A549 (cell line): ENCODE results near the gene PAN2. TPM values are rescaled to one million over a fixed set of nuclear protein-coding genes. Genes with fewer than 3 reads are reported as not detected.

Experiments
- ATAC-seq, 2 experiments: fragments of 200-7000 bp in 1 of 2; fragments of >200 bp in 1 of 2; cut with Nextera tagmentation in 1 of 2; cut with Tn5 transposase in 1 of 2; 3 replicates each; pipeline versions ENCODE4 v1.8.0 to v1.9.1; 2018 to 2020; ENCODE audit warnings: mild to moderate bottlenecking in 1 of 2, moderate library complexity in 1 of 2
- CTCF ChIA-PET: fragments of 300-600 bp; sonication (Branson Sonifier 250); formaldehyde crosslinking; extraction: SDS; loops from one replicate; lab custom pipeline; 2021; ENCODE audit warnings: antibody characterized with exemption, inconsistent platforms; lab: Yijun Ruan, JAX
- POLR2A ChIA-PET: fragments of 350-600 bp; formaldehyde crosslinking; extraction: SDS; loops from one replicate; lab custom pipeline; 2021; ENCODE audit warnings: antibody characterized with exemption, inconsistent platforms; lab: Yijun Ruan, JAX
- DNase-seq, 2 experiments: peaks; one replicate each; pipeline versions ENCODE4 v3.0.0 to v3.0.0-alpha.2; 2011 to 2016; ENCODE audit warnings: low read depth in 1 of 2, low spot score in 1 of 2
- FAIRE-seq: peaks from 2 replicates; lab custom pipeline; 2011; peaks lifted over from hg19 to GRCh38; lab: Jason Lieb, UNC
- H3K27ac ChIP-seq, 2 experiments: fragments of >200 bp; sonication (Bioruptor Twin); formaldehyde crosslinking; 3 replicates each; pipeline ENCODE4 v1.5.1; 2016 to 2017
- H3K4me1 ChIP-seq: fragments of >200 bp; sonication (Bioruptor Twin); formaldehyde crosslinking; 3 replicates; pipeline ENCODE4 v1.6.1; 2016
- H3K4me2 ChIP-seq: fragments of >200 bp; sonication (Bioruptor Twin); formaldehyde crosslinking; 3 replicates; pipeline ENCODE4 v1.6.1; 2016
- H3K4me3 ChIP-seq: fragments of >200 bp; sonication (Bioruptor Twin); formaldehyde crosslinking; 3 replicates; pipeline ENCODE4 v1.5.1; 2016
- H3K9me3 ChIP-seq: fragments of >200 bp; sonication (Bioruptor Twin); formaldehyde crosslinking; 3 replicates; pipeline ENCODE4 v1.6.1; 2016
- BHLHE40 ChIP-seq: IDR thresholded peaks from 2 replicates; pipeline ENCODE4 v1.6.1; 2012; ENCODE audit warnings: low read depth, low read length, inconsistent platforms
- CEBPB ChIP-seq, 2 experiments: fragments of >200 bp in 1 of 2; sonication (Bioruptor Twin) in 1 of 2; formaldehyde crosslinking in 1 of 2; IDR thresholded peaks; 2 replicates each; pipeline ENCODE4 v1.6.1; 2012 to 2016
- CHD4 ChIP-seq: fragments of 200-600 bp; sonication (generic); IDR thresholded peaks from 2 replicates; pipeline ENCODE4 v1.6.1; 2016; ENCODE audit warnings: antibody characterized with exemption, mild to moderate bottlenecking, borderline replicate concordance
- CTCF ChIP-seq: fragments of >200 bp; sonication (Bioruptor Twin); formaldehyde crosslinking; IDR thresholded peaks from 3 replicates; pipeline ENCODE4 v1.5.1; 2016
- EHF ChIP-seq: fragments of 250-450 bp; sonication (Bioruptor Pico); IDR thresholded peaks from 2 replicates; pipeline ENCODE4 v1.5.0; 2020; ENCODE audit warnings: mild to moderate bottlenecking
- EHMT2 ChIP-seq: fragments of 200-600 bp; sonication (generic); IDR thresholded peaks from 2 replicates; pipeline ENCODE4 v1.6.1; 2016; ENCODE audit warnings: antibody characterized with exemption, low read depth, mild to moderate bottlenecking, moderate library complexity
- FOSL2 ChIP-seq, 2 experiments: fragments of 450-650 bp in 1 of 2; fragments of >200 bp in 1 of 2; sonication (Bioruptor Twin) in 1 of 2; formaldehyde crosslinking; IDR thresholded peaks; 2 replicates each; pipeline versions ENCODE4 v1.5.0 to v1.6.1; 2016 to 2020; ENCODE audit warnings: mild to moderate bottlenecking in 1 of 2, moderate library complexity in 1 of 2
- HDAC2 ChIP-seq: fragments of 200-600 bp; sonication (generic); IDR thresholded peaks from 2 replicates; pipeline ENCODE4 v1.6.1; 2016
- HMGXB4 ChIP-seq: fragments of 250-450 bp; sonication (Bioruptor Pico); IDR thresholded peaks from 2 replicates; pipeline ENCODE4 v1.5.0; 2021; ENCODE audit warnings: mild to moderate bottlenecking, moderate library complexity, borderline replicate concordance
- HOXB5 ChIP-seq: fragments of 250-450 bp; sonication (Bioruptor Pico); IDR thresholded peaks from 2 replicates; pipeline ENCODE4 v1.5.0; 2020; ENCODE audit warnings: mild to moderate bottlenecking, moderate library complexity
- JUN ChIP-seq, 2 experiments: fragments of >200 bp; sonication (Bioruptor Twin); formaldehyde crosslinking; IDR thresholded peaks; 2 replicates in 1 of 2; 3 replicates in 1 of 2; pipeline ENCODE4 v1.6.1; 2016 to 2017
- JUNB ChIP-seq: fragments of >200 bp; sonication (Bioruptor Twin); formaldehyde crosslinking; IDR thresholded peaks from 2 replicates; pipeline ENCODE4 v1.6.1; 2016
- KDM5A ChIP-seq: fragments of 200-600 bp; sonication (generic); IDR thresholded peaks from 2 replicates; pipeline ENCODE4 v1.6.1; 2016; ENCODE audit warnings: antibody characterized with exemption, mild to moderate bottlenecking
- MAFK ChIP-seq: fragments of 450-650 bp; IDR thresholded peaks from 2 replicates; pipeline ENCODE4 v1.6.1; 2014; ENCODE audit not compliant: partially characterized antibody
- MYC ChIP-seq: IDR thresholded peaks from 2 replicates; pipeline ENCODE4 v1.6.1; 2012; ENCODE audit warnings: mild to moderate bottlenecking, inconsistent platforms, low read length, improper control_type of control experiment, borderline replicate concordance
- NR3C1 ChIP-seq: fragments of >200 bp; sonication (Bioruptor Twin); formaldehyde crosslinking; IDR thresholded peaks from 3 replicates; pipeline ENCODE4 v1.6.1; 2017
- PHF8 ChIP-seq: fragments of 200-600 bp; sonication (generic); IDR thresholded peaks from 2 replicates; pipeline ENCODE4 v1.6.1; 2016; ENCODE audit warnings: low read depth, mild to moderate bottlenecking, antibody characterized with exemption, moderate library complexity, borderline replicate concordance
- POLR2A ChIP-seq: IDR thresholded peaks from 2 replicates; pipeline ENCODE4 v1.6.1; 2012; ENCODE audit warnings: mild to moderate bottlenecking, low read length
- RAD21 ChIP-seq, 2 experiments: fragments of >200 bp in 1 of 2; sonication (Bioruptor Twin) in 1 of 2; formaldehyde crosslinking in 1 of 2; IDR thresholded peaks in 1 of 2; conservative IDR thresholded peaks in 1 of 2; 2 replicates in 1 of 2; 3 replicates in 1 of 2; pipeline ENCODE4 v1.6.1; 2012 to 2018; ENCODE audit warnings: inconsistent platforms in 1 of 2
- RFX5 ChIP-seq: fragments of 450-650 bp; IDR thresholded peaks from 2 replicates; pipeline ENCODE4 v1.7.1; 2014; ENCODE audit warnings: antibody characterized with exemption, mild to moderate bottlenecking, moderate library complexity
- SMC3 ChIP-seq: fragments of >200 bp; sonication (Bioruptor Twin); formaldehyde crosslinking; IDR thresholded peaks from 3 replicates; pipeline ENCODE4 v1.6.1; 2018; ENCODE audit warnings: inconsistent platforms
- ZNF302 ChIP-seq: fragments of 250-450 bp; sonication (Bioruptor Pico); IDR thresholded peaks from 2 replicates; pipeline ENCODE4 v1.9.0; 2021; ENCODE audit warnings: inconsistent platforms, mild to moderate bottlenecking, moderate library complexity
- WGBS: methylation state at CpG from one replicate; pipeline ENCODE4 v1.1.6; 2017; ENCODE audit errors: missing lambda C conversion rate; 5-methylcytosine and 5-hydroxymethylcytosine counted together
- polyA minus RNA-seq: library from RNA; depleted of rRNA, polyadenylated mRNA; stranded (reverse); fragments of >200 nt; gene quantifications from 2 replicates; pipeline ENCODE4 v1.2.3, GENCODE V29; 2011; rRNA and poly(A)+ RNA removed
- polyA plus RNA-seq, 4 experiments: library from polyadenylated mRNA; depleted of rRNA in 3 of 4; stranded (reverse); fragments of >200 nt; fragmentation: RNase III in 1 of 4; extraction: RNeasy Plus Mini Kit Qiagen cat#74134 plus additional on column Dnase treatment in 1 of 4; gene quantifications; 2 replicates in 3 of 4; 3 replicates in 1 of 4; pipeline ENCODE4 v1.2.3, GENCODE V29; 2011 to 2017
- TF ChIP-seq, protein P1 (sequence below): fragments of >200 bp; sonication (Bioruptor Twin); formaldehyde crosslinking; IDR thresholded peaks from 3 replicates; pipeline ENCODE4 v1.6.1; 2016
- TF ChIP-seq, protein P2 (sequence below): fragments of 150-350 bp; IDR thresholded peaks from 2 replicates; pipeline ENCODE4 v1.6.1; 2014; ENCODE audit warnings: low read depth, mild to moderate bottlenecking, low read length
- TF ChIP-seq, protein P3 (sequence below): fragments of 450-650 bp; IDR thresholded peaks from 2 replicates; pipeline ENCODE4 v1.6.1; 2014; ENCODE audit warnings: antibody characterized with exemption
- TF ChIP-seq, protein P4 (sequence below): fragments of >200 bp; sonication (Bioruptor Twin); formaldehyde crosslinking; IDR thresholded peaks from 2 replicates; pipeline ENCODE4 v1.6.1; 2016

Gene PAN2, protein sequence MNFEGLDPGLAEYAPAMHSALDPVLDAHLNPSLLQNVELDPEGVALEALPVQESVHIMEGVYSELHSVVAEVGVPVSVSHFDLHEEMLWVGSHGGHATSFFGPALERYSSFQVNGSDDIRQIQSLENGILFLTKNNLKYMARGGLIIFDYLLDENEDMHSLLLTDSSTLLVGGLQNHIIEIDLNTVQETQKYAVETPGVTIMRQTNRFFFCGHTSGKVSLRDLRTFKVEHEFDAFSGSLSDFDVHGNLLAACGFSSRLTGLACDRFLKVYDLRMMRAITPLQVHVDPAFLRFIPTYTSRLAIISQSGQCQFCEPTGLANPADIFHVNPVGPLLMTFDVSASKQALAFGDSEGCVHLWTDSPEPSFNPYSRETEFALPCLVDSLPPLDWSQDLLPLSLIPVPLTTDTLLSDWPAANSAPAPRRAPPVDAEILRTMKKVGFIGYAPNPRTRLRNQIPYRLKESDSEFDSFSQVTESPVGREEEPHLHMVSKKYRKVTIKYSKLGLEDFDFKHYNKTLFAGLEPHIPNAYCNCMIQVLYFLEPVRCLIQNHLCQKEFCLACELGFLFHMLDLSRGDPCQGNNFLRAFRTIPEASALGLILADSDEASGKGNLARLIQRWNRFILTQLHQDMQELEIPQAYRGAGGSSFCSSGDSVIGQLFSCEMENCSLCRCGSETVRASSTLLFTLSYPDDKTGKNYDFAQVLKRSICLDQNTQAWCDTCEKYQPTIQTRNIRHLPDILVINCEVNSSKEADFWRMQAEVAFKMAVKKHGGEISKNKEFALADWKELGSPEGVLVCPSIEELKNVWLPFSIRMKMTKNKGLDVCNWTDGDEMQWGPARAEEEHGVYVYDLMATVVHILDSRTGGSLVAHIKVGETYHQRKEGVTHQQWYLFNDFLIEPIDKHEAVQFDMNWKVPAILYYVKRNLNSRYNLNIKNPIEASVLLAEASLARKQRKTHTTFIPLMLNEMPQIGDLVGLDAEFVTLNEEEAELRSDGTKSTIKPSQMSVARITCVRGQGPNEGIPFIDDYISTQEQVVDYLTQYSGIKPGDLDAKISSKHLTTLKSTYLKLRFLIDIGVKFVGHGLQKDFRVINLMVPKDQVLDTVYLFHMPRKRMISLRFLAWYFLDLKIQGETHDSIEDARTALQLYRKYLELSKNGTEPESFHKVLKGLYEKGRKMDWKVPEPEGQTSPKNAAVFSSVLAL
- polyA plus RNA-seq (2011; rRNA removed) (66.8 and 89.4 TPM in 2 replicates), polyA plus RNA-seq (2017; fragmentation: RNase III; extraction: RNeasy Plus Mini Kit Qiagen cat#74134 plus additional on column Dnase treatment) (24.0 to 30.0 TPM (median 29.6 TPM) in 3 replicates), polyA minus RNA-seq (38.0 and 39.3 TPM in 2 replicates)
- 19.2 and 22.8 TPM in 2 replicates for polyA plus RNA-seq (2012; cell fraction: cytosol; rRNA removed)
- polyA plus RNA-seq (2012; cell fraction: nucleus; rRNA removed): 179 and 194 TPM in 2 replicates

GRCh38 chr12:56333679-56334489, at the start of gene PAN2:
Gene PAN2 (minus strand): TSS chr12:56334000. CDS start chr12:56333094, 906 bp downstream.
- ChIA-PET CTCF (interaction anchor here (0.6 to 2.4 kb wide), 13 partner anchors 10 to 202 kb away, joined by 3 to 14 read pairs (median 4); partner anchors contain the start of genes COQ10A and STAT2), POLR2A (interaction anchor here (0.5 to 2.5 kb wide), 11 partner anchors 8 to 1008 kb away, joined by 3 to 21 read pairs (median 4); partner anchors contain the start of genes CNPY2, RBMS2, SPRYD4 and STAT2)
- under 1% methylated on average over 45 of the region's 45 CpGs for WGBS
- FAIRE-seq (no peak), ATAC-seq (peak; percentile 97 to 100), DNase-seq (peak; percentile 99 to 100)
- H3K4me2 ChIP-seq: peak within 1 kb of the TSS; percentile 96
- peaks cover 15% of the 10 kb centered on the region for H3K4me1 ChIP-seq
- H3K9me3 ChIP-seq: no peaks in the 10 kb centered on the region
- H3K4me3 ChIP-seq: peak within 1 kb of the TSS; percentile 54
- peak within 1 kb of the TSS; percentile 91 to 92 for H3K27ac ChIP-seq
- no peak for TF ChIP-seq CEBPB (IDR thresholded peaks at IDR 0.05)
- peak; percentile 22 to 25; a peak in 2 of 5 replicates for TF ChIP-seq RAD21 (conservative IDR thresholded peaks at IDR 0.05 in 1 of 2, IDR thresholded peaks at IDR 0.05 in 1 of 2)
- TF ChIP-seq, protein P1, sequence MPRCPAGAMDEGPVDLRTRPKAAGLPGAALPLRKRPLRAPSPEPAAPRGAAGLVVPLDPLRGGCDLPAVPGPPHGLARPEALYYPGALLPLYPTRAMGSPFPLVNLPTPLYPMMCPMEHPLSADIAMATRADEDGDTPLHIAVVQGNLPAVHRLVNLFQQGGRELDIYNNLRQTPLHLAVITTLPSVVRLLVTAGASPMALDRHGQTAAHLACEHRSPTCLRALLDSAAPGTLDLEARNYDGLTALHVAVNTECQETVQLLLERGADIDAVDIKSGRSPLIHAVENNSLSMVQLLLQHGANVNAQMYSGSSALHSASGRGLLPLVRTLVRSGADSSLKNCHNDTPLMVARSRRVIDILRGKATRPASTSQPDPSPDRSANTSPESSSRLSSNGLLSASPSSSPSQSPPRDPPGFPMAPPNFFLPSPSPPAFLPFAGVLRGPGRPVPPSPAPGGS: peak; percentile 87
- peak; percentile 47 for TF ChIP-seq CTCF
- no peak for TF ChIP-seq SMC3
- TF ChIP-seq JUNB: no peak
- TF ChIP-seq HOXB5 (CRISPR knock-in tag): peak; percentile 23; the same call in 1 of the 2 replicates
- TF ChIP-seq, protein P2, sequence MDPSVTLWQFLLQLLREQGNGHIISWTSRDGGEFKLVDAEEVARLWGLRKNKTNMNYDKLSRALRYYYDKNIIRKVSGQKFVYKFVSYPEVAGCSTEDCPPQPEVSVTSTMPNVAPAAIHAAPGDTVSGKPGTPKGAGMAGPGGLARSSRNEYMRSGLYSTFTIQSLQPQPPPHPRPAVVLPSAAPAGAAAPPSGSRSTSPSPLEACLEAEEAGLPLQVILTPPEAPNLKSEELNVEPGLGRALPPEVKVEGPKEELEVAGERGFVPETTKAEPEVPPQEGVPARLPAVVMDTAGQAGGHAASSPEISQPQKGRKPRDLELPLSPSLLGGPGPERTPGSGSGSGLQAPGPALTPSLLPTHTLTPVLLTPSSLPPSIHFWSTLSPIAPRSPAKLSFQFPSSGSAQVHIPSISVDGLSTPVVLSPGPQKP: no peak
- TF ChIP-seq ZNF302 (CRISPR knock-in tag): peak; percentile 50; the same call in 1 of the 2 replicates
- peak; percentile 61 for TF ChIP-seq POLR2A
- peak; percentile 31; the same call in 1 of the 2 replicates for TF ChIP-seq HMGXB4 (CRISPR knock-in tag)
- TF ChIP-seq JUN (IDR thresholded peaks at IDR 0.05): peak; percentile 92 to 94
- TF ChIP-seq, protein P3, sequence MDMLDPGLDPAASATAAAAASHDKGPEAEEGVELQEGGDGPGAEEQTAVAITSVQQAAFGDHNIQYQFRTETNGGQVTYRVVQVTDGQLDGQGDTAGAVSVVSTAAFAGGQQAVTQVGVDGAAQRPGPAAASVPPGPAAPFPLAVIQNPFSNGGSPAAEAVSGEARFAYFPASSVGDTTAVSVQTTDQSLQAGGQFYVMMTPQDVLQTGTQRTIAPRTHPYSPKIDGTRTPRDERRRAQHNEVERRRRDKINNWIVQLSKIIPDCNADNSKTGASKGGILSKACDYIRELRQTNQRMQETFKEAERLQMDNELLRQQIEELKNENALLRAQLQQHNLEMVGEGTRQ: peak; percentile 33; the same call in 1 of the 2 replicates
- no peak for TF ChIP-seq BHLHE40
- no peak for TF ChIP-seq EHMT2
- TF ChIP-seq, protein P4, sequence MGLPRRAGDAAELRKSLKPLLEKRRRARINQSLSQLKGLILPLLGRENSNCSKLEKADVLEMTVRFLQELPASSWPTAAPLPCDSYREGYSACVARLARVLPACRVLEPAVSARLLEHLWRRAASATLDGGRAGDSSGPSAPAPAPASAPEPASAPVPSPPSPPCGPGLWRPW: no peak
- no peak for TF ChIP-seq FOSL2 (IDR thresholded peaks at IDR 0.05)
- TF ChIP-seq FOSL2 (CRISPR knock-in tag; IDR thresholded peaks at IDR 0.05): peak; percentile 18; the same call in 1 of the 2 replicates
- TF ChIP-seq PHF8: peak; percentile 66
- no peak for TF ChIP-seq CHD4
- TF ChIP-seq NR3C1: no peak
- TF ChIP-seq KDM5A: no peak
- TF ChIP-seq RFX5: peak; percentile 84
- no peak for TF ChIP-seq MAFK
- TF ChIP-seq HDAC2: no peak
- peak; percentile 84; the same call in 1 of the 2 replicates for TF ChIP-seq EHF
- peak; percentile 71 for TF ChIP-seq MYC
